ENCODE data around the gene PTGDR.

PTGDR gene

GRCh38 chr14:52318826-52319645, 51.5 kb downstream of the PTGDR start:
- TF ChIP-seq ISL1 (CRISPR knock-in tag; IDR thresholded peaks at IDR 0.05) (peak; percentile 87), TCF4 (CRISPR knock-in tag; IDR thresholded peaks at IDR 0.05; ENCODE audit: borderline replicate concordance) (peak; percentile 82), ZFP30 (CRISPR knock-in tag; IDR thresholded peaks at IDR 0.05) (no peak), PATZ1 (CRISPR knock-in tag; IDR thresholded peaks at IDR 0.05; ENCODE audit: borderline replicate concordance) (no peak), RARB (CRISPR knock-in tag; IDR thresholded peaks at IDR 0.05) (no peak), ZNF70 (CRISPR knock-in tag; IDR thresholded peaks at IDR 0.05) (0 out of 2 replicates have a peak, but pooled peaks have one; percentile 3), CREB5 (CRISPR knock-in tag; IDR thresholded peaks at IDR 0.05; ENCODE audit: low read depth) (peak; percentile 34; the same call in 1 of the 2 replicates), BACH2 (CRISPR knock-in tag; IDR thresholded peaks at IDR 0.05; ENCODE audit: borderline replicate concordance) (no peak), GLIS3 (CRISPR knock-in tag; IDR thresholded peaks at IDR 0.05) (peak; percentile 13; the same call in 1 of the 2 replicates), ZC3H10 (CRISPR knock-in tag; IDR thresholded peaks at IDR 0.05) (no peak), ZFP3 (CRISPR knock-in tag; IDR thresholded peaks at IDR 0.05) (0 out of 2 replicates have a peak, but pooled peaks have one; percentile 27), CSRNP3 (CRISPR knock-in tag; IDR thresholded peaks at IDR 0.05) (0 out of 2 replicates have a peak, but pooled peaks have one; percentile 57)
- TF ChIP-seq, protein P1, sequence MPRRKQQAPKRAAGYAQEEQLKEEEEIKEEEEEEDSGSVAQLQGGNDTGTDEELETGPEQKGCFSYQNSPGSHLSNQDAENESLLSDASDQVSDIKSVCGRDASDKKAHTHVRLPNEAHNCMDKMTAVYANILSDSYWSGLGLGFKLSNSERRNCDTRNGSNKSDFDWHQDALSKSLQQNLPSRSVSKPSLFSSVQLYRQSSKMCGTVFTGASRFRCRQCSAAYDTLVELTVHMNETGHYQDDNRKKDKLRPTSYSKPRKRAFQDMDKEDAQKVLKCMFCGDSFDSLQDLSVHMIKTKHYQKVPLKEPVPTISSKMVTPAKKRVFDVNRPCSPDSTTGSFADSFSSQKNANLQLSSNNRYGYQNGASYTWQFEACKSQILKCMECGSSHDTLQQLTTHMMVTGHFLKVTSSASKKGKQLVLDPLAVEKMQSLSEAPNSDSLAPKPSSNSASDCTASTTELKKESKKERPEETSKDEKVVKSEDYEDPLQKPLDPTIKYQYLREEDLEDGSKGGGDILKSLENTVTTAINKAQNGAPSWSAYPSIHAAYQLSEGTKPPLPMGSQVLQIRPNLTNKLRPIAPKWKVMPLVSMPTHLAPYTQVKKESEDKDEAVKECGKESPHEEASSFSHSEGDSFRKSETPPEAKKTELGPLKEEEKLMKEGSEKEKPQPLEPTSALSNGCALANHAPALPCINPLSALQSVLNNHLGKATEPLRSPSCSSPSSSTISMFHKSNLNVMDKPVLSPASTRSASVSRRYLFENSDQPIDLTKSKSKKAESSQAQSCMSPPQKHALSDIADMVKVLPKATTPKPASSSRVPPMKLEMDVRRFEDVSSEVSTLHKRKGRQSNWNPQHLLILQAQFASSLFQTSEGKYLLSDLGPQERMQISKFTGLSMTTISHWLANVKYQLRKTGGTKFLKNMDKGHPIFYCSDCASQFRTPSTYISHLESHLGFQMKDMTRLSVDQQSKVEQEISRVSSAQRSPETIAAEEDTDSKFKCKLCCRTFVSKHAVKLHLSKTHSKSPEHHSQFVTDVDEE (CRISPR knock-in tag; IDR thresholded peaks at IDR 0.05) = peak; percentile 72; the same call in 1 of the 2 replicates
- ATAC-seq = no peak

DNA sequence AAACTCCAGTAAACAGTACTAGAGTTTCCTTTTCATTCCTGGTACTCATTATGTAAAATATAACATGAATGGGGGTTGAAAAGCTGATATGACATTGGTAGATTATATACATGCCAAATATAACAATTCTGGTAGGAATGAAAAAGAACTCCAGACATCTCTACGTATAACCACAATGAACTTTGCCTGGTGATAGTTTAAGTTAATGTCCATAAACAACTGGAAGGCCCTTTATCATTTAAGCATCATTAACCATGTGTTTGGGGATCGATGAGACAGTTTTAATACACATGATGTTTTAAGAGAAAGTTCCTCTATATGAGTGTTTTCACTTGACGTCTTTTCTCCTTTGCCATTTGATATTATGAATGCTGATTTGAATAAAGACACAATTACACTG, 52.4 kb downstream of the PTGDR start:
- no peak for ATAC-seq
- no peak for TF ChIP-seq GLIS3 (CRISPR knock-in tag; IDR thresholded peaks at IDR 0.05)
- no peak for TF ChIP-seq POU6F1 (CRISPR knock-in tag; IDR thresholded peaks at IDR 0.05; ENCODE audit: borderline replicate concordance, low read depth)
- no peak for TF ChIP-seq BACH2 (CRISPR knock-in tag; IDR thresholded peaks at IDR 0.05; ENCODE audit: borderline replicate concordance)
- TF ChIP-seq PATZ1 (CRISPR knock-in tag; IDR thresholded peaks at IDR 0.05; ENCODE audit: borderline replicate concordance) = no peak
- no peak for TF ChIP-seq ARNTL (CRISPR knock-in tag; IDR thresholded peaks at IDR 0.05; ENCODE audit: borderline replicate concordance, low read depth)
- TF ChIP-seq SNAI2 (CRISPR knock-in tag; IDR thresholded peaks at IDR 0.05) = no peak
- TF ChIP-seq ISL1 (CRISPR knock-in tag; IDR thresholded peaks at IDR 0.05) = no peak
- TF ChIP-seq CREB5 (CRISPR knock-in tag; IDR thresholded peaks at IDR 0.05; ENCODE audit: low read depth) = no peak
- no peak for TF ChIP-seq ESRRG (CRISPR knock-in tag; IDR thresholded peaks at IDR 0.05)
- no peak for TF ChIP-seq TCF4 (CRISPR knock-in tag; IDR thresholded peaks at IDR 0.05; ENCODE audit: borderline replicate concordance)
- no peak for TF ChIP-seq ZFP3 (CRISPR knock-in tag; IDR thresholded peaks at IDR 0.05)
- TF ChIP-seq ZNF565 (CRISPR knock-in tag; conservative IDR thresholded peaks at IDR 0.05; ENCODE audit: low read depth) = no peak
- no peak for TF ChIP-seq TOX (CRISPR knock-in tag; IDR thresholded peaks at IDR 0.05; ENCODE audit: borderline replicate concordance)
- no peak for TF ChIP-seq ZNF70 (CRISPR knock-in tag; IDR thresholded peaks at IDR 0.05)
- TF ChIP-seq ZFP30 (CRISPR knock-in tag; IDR thresholded peaks at IDR 0.05) = no peak
- no peak for TF ChIP-seq PPARA (CRISPR knock-in tag; IDR thresholded peaks at IDR 0.05; ENCODE audit: borderline replicate concordance)
- TF ChIP-seq CSRNP3 (CRISPR knock-in tag; IDR thresholded peaks at IDR 0.05) = no peak
- no peak for TF ChIP-seq OSR1 (CRISPR knock-in tag; IDR thresholded peaks at IDR 0.05)
